DND-41 (cell line): ENCODE results near the gene MAST2.
"Not testable (repeated sequence)": the region's sequence is repeated elsewhere in the genome, so short reads cannot be mapped to it uniquely, and the experiment has no call there.

Experiments
- EZH2 ChIP-seq: IDR thresholded peaks from 3 replicates; pipeline ENCODE4 v1.6.1; 2012; ENCODE audit warnings: borderline replicate concordance, low read depth, mild to moderate bottlenecking, moderate library complexity, low read length, inconsistent platforms; ENCODE audit not compliant: severe bottlenecking
- TF ChIP-seq, protein P1 (sequence below): IDR thresholded peaks from 2 replicates; pipeline ENCODE4 v1.5.1; 2012; ENCODE audit warnings: borderline replicate concordance, low read length, moderate library complexity, mild to moderate bottlenecking; ENCODE audit not compliant: poor library complexity, severe bottlenecking; ENCODE audit errors: extremely low read depth

DNA sequence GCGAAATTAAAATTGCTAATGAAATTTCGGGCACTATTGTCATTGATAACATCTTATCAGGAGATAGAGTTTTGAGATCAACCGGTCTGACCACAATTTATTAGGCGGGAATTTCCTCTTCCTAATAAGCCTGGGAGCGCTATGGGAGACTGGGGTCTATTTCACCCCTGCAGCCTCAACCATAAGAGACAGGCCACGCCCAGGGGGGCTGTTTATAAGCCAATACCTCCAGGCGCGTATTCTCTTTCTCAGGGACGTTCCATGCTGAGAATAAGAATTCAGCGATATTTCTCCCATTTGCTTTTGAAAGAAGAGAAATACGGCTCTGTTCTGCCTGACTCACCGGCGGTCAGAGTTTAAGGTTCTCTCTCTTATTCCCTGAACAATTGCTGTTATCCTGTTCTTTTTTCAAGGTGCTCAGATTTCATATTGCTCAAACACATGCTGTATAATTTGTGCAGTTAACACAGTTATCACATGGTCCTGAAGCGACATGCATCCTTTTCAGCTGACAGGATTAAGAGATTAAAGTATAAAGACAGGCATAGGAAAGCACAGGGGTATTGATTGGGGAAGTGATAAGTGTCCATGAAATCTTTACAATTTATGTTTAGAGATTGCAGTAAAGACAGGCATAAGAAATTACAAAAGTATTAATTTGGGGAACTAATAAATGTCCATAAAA, 124.0 kb downstream of the MAST2 start:
- TF ChIP-seq, protein P1, sequence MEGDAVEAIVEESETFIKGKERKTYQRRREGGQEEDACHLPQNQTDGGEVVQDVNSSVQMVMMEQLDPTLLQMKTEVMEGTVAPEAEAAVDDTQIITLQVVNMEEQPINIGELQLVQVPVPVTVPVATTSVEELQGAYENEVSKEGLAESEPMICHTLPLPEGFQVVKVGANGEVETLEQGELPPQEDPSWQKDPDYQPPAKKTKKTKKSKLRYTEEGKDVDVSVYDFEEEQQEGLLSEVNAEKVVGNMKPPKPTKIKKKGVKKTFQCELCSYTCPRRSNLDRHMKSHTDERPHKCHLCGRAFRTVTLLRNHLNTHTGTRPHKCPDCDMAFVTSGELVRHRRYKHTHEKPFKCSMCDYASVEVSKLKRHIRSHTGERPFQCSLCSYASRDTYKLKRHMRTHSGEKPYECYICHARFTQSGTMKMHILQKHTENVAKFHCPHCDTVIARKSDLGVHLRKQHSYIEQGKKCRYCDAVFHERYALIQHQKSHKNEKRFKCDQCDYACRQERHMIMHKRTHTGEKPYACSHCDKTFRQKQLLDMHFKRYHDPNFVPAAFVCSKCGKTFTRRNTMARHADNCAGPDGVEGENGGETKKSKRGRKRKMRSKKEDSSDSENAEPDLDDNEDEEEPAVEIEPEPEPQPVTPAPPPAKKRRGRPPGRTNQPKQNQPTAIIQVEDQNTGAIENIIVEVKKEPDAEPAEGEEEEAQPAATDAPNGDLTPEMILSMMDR = not testable (repeated sequence)
- not testable (repeated sequence) for TF ChIP-seq EZH2
